ENCODE measurements around the gene SLC66A3.

The SLC66A3 gene

DNA sequence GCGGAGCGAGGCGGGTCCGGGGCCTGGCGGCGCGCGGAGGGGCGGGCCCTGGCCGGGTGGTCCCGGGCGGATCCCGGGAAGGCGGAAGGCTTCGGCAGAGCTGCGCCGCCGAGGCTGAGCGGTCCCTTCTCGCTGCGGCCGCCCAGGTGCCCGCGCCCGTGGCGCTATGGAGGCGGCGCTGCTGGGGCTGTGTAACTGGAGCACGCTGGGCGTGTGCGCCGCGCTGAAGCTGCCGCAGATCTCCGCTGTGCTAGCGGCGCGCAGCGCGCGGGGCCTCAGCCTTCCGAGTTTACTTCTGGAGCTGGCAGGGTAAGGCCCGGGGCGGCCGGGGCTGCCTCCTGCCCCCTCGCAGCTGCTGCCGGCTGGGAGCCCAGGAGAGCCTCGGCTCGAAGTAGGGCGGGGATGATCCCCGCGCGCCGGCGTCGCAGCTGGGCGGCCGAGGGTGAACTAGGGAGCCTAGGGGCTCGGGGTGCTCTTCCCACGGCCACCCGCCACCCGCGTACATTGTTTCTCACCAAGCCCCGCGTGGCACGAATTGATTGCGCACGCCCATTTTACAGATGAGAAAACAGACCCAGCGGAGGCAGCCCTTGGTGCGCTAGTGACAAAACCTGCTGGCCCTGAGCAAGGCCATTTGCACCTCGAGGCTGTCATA, at the start of gene SLC66A3:
TSS of gene SLC66A3 (plus strand) at position 87 of the 655 bp plus-strand sequence. CDS start at position 167, 80 bp downstream.
- no peak for DNase-seq

DNA sequence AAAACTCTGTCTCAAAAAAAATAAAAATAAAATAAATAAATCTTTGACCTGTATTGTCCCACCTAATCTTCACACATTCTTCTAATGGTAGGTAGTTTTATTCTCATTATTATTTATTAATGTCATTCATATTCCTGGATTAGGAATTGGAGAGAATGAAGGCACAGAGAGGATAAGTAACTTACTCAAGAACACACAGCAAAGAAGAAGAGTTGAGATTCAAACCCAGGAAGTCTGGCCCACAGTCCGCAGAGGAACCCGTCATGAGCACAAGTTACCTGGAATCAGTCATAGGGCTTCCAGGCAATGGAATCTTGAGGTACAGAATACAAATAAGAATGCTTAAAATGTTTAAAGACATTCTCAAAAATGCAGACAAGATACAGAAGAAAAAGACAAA, 46.3 kb upstream of the SLC66A3 start:
- DNase-seq, result no peak

DNA sequence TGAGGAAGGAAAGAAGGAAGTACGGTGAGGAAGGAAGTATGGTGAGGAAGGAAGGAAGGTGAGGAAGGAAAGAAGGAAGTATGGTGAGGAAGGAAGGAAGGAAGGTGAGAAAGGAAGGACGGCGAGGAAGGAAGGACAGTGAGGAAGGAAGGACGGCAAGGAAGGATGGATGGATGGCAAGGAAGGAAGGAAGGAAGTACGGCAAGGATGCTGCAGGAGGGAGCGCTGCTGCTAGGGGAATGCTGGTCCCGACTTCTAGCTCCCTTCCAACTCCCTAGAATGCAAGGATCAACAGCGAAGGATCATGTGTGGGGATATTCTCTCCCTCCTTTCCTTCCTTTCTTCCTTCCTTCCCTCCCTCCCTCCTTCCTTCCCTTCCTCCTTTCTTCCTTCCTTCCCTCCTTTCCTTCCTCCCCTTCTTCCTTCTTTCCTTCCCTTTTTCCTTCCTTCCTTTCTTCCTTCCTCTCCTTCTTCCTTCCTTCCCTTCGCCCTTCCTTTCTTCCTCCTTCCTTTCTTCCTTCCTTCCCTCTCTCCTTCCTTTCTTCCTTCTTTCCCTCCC, 42.3 kb upstream of the SLC66A3 start:
- DNase-seq, result no peak

DNA sequence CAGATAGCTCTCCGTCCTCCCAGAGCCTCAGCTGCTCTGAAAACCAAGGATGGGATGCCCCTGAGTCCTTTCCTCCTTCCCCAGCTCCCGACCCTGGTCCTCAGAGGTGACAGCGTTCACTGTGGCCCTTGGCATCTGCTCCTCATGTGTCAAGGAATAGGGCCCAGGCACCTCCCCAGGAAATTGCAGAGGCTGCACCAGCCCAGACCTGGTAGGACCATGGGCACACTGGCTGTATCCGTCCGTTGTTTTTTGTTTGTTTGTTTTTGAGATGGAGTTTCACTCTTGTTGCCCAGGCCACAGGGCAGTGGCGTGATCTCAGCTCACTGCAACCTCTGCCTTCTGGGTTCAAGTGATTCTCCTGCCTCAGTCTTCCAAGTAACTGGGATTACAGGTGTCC, 37.5 kb upstream of the SLC66A3 start:
- no peak for DNase-seq

GRCh38 chr2:11118761-11119160, 36.5 kb upstream of the SLC66A3 start:
- DNase-seq, result no peak

DNA sequence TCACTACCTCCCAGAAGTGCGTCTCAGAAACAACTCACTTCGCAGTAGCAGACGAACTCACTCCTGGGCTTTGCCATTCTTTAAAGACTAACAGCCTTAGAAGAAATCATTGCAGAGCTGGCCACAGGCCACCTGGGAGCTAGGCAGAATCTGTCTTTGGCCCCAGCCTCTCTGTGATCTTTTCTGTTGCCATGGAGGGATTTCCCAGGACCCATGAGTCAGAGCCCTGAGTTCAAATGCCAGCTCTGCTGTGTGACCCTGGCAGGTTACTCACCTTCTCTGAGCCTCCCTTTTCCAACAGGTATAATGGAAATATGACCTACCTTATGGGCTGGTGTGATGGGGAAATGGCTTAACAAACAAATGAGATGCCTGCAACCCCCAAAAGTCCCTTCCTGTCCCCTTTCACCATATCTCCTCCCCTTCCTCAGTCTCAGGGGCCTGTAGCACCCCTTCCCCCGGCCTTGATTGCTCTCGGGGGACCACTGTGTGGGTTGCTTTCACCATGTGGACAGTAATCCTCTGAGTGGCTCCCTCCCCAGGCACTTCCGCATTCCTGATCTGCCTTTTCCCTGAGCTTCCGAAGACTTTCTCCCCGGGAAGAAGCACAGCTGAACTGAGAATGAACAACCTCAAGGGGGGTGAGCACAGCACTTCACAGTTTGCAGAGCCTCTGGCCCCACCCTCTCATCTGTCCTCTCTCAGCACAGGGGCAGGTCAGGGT, 34.0 kb upstream of the SLC66A3 start:
- no peak for DNase-seq

- DNase-seq, result no peak
These were observed 33.5 kb upstream of the SLC66A3 start for GRCh38 chr2:11121823-11122155.

- no peak for DNase-seq
These were observed 32.9 kb upstream of the SLC66A3 start for GRCh38 chr2:11122380-11122779.

GRCh38 chr2:11123001-11123809, 32.1 kb upstream of the SLC66A3 start:
- no peak for DNase-seq

DNA sequence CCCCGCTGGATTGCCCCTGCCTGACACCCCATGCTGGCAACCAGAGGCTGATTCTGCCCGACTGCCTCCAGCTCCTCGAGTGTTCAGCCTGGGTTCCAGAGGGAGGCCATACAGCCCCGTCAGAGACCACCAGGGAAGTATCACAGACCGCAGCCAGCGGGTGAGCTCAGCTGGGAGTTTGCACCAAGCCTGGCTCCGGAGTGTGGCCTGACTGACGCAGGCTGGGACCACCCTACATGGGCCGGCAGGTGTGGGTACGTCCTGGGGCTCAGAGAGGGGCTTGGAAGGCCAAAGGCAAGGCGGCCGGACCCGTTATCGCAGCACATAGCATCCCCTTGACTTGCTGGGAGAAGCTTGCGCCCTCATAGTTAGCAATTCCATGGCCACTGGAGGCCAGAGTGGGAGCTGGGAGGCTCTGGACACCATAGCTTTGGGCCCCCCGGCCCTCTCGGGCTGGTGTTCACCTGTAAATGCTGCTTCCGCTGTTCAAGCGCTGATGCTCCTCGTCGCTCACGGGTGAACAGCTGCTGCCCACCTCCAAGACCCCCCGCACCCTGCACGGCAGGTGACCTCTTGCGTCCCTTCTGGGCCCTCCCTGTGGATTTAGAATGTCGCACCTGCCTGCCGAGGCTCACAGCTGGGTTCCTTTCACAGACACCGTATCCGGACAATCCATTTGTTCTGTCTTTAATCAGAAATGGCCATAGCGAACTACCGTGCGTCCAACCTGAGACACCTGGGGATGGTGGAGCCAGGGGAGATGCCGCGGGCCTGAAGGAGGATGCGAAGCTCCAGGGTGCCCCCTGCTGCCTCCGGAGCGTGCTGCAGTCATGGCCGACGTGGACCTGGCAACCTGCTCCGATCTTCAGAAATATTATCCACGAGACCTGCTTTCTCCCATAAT, 31.2 kb upstream of the SLC66A3 start:
- peak; percentile 78 for DNase-seq

- DNase-seq, result no peak
These were observed 30.6 kb upstream of the SLC66A3 start for GRCh38 chr2:11124760-11125068.

DNA sequence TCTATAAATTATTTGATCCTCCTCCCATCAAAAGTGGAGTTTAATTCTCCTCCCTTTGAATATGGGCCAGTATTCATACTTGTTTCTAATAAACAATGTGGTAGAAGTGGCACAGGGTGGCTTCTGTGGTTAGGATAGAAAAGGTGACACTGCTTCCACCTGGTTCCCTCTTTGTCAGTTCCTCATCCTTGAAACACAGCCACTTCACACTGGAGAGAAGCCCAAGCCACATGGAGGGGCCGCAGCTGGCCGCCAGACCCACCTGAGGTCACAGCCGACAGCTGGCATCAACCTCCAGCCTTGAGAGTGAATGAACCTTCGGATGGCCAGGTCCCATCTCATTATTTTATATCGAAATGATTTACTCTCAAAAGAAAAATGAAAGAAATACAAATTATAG, 27.5 kb upstream of the SLC66A3 start:
- no peak for DNase-seq

DNA sequence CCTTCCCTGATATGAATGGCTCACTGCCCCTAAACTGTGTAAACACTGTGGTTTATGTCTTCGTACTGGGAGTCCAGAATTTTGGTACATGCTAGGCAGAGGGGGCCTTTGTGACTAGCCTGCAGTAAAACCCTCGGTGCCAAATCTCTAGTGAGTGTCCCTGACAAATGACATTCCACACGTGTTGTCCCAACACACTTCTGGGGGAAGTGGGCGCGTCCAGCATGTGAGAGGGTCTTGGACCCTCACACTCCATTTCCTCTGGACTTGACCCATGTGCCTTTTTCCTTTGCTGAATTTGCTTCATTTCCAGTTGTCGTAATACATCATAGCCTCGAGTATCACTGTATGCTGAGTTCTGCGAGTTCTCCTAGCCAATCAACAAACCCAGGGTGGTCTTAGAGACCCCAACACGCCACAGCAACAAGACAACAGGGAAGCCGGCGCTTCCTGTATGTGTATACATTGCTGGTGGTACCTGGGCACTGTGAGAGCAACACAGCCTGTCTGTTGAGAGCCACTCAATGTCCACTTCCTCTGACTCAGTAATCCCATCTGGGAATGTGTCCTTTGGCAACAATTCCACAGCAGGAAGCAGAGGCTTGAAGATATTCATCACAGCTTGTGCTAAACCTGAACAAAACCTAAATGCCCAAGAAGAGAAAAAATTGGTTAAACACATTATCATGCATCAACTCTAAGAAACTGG, 26.9 kb upstream of the SLC66A3 start:
- DNase-seq, result no peak

GRCh38 chr2:11129598-11130449, 25.4 kb upstream of the SLC66A3 start:
- peak; percentile 79 for DNase-seq

- no peak for DNase-seq
These were observed 23.9 kb upstream of the SLC66A3 start for GRCh38 chr2:11131166-11131920.

- no peak for DNase-seq
These were observed 23.1 kb upstream of the SLC66A3 start for GRCh38 chr2:11132036-11132671.

- DNase-seq, result peak; percentile 55
These were observed 21.9 kb upstream of the SLC66A3 start for GRCh38 chr2:11133238-11133935.

DNA sequence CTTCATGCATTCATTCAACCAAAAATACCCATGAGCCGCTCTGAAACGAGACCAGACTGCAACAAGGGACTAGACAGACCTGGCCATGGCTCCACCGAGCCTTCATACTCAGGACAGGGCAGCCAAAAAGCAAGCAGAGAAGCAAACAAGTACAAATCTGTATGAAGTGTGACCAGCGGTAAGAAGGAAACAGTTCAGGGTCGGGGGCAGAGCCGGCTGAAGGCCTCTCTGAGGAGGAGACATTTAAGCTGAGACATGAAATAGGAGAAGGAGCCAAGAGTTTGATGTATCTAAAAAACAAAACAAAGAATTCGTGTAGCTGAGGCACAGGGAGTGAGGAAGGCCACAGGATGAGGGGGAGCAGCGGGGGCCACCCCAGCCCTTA, 21.3 kb upstream of the SLC66A3 start:
- no peak for DNase-seq

GRCh38 chr2:11134349-11134748, 20.9 kb upstream of the SLC66A3 start:
- DNase-seq, result no peak

All from right forelimb (tissue), 1 donor.